ENCODE results near the gene FAM174C. TPM values are rescaled to one million over a fixed set of nuclear protein-coding genes. Genes with fewer than 3 reads are reported as not detected.

FAM174C gene
- total RNA-seq, 1 experiment from 2014 or later: 90.5 TPM

DNA sequence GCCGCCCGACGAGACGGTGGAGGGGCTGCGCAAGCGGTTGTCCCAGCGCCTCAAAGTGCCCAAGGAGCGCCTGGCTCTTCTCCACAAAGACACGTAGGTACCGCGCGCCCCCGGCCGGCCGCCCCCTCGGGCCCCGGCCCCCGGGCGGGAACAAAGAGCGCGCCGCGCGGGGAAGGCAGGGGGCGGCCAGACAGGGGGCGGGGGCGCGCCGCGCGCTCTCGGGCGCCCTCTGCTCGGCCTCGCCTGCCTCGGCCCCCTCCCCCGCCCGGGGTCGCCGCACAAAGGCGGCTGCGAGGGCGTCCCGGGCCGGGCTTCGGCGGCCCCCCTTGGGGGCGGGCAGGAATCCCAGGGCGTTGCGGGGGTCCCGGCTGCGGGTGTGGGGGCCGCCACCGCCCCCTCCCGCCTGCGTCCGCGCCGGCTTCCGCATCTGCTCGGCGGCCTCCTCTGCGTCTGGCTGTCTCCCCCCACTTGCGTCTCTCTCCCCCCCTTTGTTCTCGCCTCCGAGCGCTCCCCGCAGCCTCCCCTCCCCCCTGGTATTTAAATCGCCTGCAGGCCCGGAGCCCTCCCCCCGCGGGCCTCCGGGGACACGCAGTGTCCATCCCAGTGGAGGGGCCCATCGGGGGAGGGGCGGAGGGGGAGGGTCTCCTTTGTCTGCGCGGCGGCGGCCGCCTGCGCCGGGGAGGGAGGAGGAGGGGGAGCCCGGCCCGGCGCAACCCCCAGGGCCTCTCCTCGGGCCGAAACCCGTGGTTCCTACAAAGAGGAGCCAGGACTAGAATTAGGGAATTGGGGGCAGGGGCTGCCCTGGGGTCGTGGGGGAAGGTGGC lies 24.7 kb upstream of the FAM174C start:
- peak; percentile 54 for DNase-seq (ENCODE audit: low spot score)

DNA sequence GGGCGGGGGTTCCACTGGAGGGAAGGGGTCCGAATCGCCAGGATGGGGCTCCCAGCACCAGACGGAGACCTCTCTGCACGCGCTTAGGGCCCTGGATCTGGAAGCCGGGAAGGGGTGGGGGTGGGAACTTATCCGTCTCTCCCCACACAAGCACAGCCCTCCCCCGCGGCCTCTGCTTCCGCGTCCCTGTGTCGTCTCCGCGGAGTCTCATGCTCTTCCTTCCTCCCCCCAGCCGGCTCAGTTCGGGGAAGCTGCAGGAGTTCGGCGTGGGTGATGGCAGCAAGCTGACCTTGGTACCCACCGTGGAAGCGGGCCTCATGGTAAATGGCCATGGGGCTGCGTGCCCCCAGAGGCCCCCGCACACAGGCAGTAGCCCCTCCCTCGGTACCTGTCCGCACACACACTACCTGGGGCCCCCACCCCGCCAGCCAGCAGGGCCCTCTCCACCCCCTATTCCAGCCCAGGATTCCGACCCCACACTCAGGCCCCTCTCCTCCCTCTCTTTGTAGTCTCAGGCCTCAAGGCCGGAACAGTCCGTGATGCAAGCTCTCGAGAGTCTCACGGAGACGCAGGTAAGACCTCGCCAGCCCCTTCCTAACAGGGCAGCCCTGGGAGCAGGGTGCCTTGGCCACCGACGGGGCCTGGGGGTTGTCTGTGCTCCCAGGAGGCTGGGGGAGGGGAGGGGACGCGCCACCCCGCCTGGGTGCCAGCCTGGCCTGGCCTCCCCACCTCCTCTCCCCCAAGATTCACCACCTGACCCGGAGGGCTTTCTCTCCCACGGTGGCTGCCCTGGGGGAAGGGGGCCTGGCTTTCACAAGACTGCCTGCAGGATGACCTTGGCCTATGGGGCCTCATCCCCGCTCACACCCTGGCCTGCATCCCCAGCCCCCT lies 23.8 kb upstream of the FAM174C start:
- DNase-seq (ENCODE audit: low spot score): peak; percentile 64

DNA sequence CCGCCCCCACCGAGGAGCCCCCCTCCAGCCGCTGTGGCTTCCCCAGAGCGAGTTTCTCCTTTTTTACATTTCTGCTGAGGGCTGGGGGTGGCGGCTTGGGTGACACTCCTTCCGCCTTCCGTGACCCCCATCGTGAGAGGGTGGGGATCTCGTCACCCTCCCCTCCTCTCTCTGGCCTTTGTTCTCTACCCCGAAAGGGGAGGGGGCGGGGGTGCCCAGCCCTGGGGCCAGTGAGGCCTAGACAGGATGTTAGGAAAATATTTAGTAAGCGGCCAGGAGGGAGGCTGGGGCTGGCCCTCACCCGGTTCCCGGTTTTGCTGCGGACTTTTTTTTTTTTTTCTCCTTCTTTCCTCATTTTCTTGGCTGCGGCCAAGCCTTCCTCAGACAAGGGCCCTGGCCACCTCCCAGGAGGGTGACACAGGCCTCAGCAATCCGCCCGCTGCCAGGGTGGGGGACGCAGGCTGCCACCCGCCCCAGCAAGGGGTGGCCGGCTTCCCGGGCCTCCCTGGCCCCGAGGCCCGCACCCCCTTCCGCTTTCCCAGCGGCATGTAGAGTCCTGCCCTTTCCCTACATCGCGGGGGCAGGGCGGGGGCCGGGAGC lies 23.0 kb upstream of the FAM174C start:
- DNase-seq (ENCODE audit: low spot score): peak; percentile 87

DNA sequence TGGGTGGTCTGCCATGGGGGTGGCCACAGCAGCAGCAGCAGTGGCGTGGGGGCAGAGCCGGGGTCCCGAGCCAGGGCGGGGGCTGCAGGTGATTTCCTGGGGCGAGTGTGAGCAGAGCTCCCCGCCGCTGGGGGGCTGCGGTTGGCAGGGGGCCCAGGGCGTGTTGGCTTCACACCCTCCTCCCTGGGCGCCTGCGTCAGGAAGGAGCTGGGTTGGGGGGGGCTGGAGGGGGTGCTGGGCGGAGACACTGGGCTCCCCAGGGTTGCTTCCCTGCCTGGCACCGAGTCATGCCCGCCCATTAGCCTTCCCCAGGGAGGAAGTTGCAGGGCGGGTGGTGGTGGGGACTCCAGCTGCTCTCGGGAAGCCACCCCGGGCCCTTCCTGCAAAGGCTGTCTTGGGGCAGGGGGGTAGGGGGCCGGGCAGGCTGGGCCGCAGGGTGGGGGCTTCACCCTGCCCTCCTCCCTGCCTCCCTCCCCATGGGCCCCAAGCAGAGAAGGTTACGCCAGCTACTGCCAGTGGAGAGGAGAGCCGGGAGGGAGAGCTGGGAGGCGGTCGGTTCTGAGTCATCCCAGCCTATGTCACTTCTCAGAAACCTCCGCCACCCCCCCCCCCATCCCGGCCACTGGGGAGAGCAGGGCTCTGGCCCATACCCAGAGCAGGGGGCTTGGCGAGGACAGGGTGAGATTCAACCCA lies 22.4 kb upstream of the FAM174C start:
- DNase-seq (ENCODE audit: low spot score): peak; percentile 96

DNA sequence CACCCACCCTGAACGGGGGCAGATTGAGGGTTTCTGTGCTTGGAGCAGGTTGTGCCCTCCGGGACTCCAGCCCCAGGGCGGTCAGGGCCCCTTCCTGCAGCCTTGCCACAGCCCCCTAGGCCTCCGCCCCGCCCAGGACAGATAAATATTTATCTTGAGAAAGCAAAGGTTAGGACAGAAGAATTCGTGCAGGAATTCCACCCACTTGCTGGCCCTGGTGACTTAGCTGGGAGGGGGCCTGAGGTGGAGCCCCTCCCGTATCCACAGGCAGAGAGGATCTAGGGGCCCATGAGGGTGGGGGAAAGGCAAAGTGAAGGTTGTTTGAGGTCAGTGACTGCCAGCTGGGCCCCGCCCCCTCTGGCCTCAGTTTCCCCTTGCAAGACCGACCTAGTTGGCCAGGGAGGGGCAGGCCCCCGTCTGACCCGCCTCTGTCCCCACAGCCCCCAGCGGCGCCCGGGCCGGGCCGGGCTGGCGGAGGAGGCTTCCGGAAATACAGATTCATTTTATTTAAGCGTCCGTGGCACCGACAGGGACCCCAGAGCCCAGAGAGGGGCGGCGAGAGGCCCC lies 21.7 kb upstream of the FAM174C start:
- no peak for DNase-seq (ENCODE audit: low spot score)

DNA sequence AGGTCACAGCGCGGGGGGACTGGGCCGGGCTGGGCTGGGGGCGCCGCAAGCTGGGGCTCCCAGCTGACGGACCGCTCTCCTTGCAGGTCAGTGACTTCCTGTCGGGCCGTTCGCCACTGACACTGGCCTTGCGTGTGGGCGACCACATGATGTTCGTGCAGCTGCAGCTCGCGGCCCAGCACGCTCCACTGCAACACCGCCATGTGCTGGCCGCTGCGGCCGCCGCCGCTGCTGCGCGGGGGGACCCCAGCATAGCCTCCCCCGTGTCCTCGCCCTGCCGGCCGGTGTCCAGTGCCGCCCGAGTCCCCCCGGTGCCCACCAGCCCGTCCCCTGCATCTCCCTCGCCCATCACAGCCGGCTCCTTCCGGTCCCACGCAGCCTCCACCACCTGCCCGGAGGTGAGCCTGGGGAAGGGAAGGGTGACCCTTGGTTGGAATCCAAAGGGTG lies 21.2 kb upstream of the FAM174C start:
- no peak for DNase-seq (ENCODE audit: low spot score)

DNA sequence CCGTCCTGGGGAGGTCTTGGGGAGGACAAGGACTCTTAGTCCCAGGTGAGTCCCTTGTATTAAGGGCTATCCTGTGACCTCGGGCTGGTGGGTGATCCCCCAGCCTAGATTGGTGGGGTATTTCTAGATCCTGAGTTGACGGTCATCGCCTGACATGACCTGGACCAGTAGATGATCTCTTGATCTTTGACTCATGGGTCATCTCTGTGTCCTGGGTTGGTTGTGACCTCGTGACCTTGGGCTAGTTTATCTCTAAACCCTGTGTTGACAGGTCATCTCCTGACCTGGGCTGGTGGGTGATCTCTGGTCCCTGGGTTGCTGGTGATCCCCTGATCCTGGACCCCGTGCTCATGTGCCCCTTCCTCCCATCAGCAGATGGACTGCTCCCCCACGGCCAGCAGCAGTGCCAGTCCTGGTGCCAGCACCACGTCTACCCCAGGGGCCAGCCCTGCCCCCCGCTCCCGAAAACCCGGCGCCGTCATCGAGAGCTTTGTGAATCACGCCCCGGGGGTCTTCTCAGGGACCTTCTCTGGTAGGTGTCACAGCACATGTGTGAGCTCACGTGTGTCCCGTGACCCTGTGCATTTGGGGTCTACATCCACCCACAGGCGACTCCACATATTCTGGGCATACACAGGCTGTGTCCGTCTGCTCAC lies 20.7 kb upstream of the FAM174C start:
- no peak for DNase-seq (ENCODE audit: low spot score)

DNA sequence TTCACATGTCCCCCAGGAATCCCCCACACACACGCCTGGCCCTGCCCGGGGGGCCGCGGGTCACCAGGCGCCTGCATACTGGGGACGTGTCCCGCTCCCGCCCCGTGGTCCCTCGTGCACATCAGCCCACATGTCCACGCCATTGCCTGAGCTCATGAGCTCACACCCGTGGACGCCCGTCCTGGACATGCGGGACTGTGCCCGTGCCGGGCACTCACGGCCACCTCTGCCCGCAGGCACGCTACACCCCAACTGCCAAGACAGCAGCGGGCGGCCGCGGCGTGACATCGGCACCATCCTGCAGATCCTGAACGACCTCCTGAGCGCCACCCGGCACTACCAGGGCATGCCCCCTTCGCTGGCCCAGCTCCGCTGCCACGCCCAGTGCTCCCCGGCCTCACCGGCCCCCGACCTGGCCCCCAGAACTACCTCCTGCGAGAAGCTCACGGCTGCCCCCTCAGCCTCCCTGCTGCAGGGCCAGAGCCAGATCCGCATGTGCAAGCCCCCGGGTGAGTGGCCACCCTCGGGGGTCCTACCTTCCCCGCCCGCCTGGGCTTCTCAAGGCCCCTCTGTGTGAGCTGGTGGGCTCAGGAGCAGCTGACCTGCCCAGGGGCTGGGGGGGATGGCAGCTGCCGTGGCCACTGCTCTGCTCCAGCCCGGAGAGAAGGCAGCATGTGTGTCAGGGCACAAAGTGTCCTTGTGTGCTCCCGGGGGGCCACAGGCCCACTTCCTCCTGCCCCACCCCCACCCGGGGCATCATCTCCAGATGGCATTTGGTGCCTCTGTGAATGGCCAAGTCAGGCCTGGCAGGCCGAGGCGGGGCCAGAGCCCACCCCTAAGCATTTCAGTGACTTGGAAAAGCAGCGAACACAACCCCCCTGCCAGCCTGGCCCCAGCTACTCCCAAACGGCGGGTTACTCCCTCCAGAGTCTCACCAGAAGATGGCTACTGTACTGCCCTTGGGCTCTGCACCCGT lies 19.9 kb upstream of the FAM174C start:
- no peak for DNase-seq (ENCODE audit: low spot score)

DNA sequence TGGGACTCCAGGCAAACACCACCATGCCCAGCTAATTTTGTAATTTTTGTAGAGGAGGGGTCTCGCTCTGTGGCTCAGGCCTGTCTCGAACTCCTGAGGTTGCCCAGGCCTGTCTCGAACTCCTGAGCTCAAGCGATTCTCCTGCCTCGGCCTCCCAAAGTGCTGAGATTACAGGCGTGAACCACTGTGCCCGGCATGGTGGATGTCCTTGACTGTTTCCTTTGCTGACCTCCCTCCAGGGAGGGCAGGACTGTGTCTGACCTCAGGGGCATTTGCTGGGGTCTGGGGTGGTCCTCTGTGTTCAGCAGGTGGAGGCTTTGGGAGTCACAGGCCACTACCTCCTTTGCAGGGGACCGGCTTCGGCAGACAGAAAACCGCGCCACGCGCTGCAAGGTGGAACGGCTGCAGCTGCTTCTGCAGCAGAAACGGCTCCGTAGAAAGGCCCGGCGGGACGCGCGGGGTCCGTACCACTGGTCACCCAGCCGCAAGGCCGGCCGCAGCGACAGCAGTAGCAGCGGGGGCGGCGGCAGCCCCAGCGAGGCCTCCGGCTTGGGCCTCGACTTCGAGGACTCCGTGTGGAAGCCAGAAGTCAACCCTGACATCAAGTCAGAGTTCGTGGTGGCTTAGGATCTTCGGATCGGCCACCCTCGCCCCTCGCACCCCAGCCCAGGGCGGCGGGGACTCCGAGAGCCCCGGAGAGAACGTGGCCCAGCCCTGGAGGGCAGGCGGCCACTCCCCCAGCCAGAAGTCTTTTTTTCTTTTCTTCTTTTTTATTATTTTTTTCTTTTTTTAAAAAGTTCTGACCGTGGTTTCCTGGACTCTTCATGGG lies 18.5 kb upstream of the FAM174C start:
- DNase-seq (ENCODE audit: low spot score): no peak

DNA sequence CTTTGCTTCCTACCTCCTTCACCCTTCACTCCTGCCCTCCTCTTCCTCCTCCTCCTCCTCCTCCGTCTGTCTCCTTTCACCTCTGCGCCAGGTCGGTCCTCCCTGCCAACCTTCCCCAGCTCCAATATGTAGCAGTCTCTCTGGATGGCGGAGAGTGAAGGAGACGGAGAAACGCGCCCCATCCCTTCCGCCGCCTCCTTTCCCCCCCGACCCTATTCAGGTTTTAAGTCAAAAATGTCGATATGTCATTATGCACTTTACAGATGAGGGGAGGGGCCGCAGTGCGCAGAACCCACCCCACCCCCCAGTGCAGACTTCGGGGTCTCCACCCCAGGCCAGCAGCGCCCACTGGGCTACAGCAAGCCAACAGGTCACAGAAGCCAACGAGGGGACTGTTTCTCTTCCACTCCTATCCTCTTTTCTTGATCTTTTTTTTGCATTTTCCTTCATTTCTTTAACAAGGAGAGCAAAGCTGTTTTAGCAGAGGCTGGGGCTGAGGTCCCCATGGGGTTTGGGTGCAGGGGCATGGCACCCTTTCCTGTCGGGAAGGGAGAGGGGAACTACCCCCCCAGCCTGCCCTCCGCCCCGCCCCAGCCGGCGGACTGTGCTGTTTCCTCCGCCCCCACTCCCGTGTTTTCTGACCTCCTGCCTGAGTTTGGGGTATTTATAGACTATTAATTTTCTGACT lies 17.7 kb upstream of the FAM174C start:
- DNase-seq (ENCODE audit: low spot score): no peak

DNA sequence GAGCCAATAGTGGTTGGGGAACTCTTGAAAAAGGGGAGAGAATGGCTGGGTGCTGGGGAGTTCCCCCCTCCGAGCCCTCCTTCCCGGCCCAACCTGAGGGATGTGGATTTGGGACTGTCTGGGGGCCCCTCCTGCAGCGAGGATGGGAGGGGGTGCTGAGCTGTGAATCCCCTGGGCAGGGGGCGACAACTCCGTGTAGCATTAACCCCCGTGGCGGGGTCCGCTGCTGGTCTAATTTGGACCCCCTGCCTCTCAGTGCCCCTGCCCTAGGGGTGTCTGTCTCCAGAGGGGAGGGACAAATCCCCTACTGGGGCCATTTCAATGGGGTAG lies 17.2 kb upstream of the FAM174C start:
- no peak for DNase-seq (ENCODE audit: low spot score)

DNA sequence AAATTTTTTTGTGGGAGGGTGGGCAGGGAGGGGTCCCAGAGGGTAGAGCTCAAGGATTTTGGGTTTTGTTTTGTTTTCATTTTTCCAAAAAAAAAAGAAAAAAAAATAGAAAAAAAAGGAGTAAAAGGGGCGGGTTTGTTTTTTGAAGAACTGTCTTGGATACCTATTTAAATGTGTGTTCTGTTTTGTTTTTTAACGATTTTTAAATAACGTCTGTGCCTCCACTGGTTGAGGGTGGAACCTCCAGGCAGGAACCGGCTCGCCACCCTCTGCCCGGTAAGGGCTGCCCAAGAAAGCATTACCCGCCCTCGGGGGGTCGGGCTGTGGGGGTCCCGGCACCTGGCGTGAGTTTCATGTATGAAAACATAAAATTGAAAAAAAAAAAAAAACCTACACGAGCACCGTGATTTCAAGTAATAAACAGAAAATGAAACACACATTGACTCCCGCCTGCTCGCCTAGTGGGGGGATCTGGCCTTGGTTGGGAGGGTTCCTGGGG lies 16.6 kb upstream of the FAM174C start:
- DNase-seq (ENCODE audit: low spot score): no peak

DNA sequence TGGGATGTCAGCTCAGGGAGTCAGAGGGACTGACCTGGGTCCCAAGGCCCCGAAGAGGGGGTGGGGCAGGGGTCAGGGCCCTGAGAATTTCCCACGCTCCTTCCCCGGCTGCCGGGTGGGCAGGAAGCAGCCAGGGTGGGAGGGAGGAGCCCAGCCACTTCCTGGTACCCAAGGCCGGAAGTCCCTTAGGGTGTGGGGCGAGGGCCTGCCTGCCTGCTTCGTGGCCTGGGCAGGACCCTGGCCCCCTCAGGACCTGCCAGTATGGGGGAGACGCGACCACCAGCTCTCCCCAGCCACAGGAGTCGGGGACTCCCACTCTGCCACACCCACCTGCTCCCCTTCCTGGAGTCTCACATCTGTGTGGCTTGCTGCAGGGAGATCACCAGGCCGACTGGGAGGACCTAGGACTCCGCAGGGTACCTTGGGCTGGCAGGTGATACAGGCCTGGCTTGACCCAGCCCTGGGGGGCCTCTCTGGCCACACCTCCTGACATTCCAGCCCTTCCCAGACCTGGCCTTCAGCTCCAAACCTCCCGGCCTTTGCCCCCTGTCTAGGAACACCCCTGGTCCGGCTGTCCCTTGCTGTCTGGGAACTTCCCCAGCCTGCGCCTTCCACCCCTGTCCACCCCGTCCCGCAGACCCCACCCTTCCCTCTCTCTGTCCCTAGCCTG lies 16.0 kb upstream of the FAM174C start:
- DNase-seq (ENCODE audit: low spot score): peak; percentile 84

DNA sequence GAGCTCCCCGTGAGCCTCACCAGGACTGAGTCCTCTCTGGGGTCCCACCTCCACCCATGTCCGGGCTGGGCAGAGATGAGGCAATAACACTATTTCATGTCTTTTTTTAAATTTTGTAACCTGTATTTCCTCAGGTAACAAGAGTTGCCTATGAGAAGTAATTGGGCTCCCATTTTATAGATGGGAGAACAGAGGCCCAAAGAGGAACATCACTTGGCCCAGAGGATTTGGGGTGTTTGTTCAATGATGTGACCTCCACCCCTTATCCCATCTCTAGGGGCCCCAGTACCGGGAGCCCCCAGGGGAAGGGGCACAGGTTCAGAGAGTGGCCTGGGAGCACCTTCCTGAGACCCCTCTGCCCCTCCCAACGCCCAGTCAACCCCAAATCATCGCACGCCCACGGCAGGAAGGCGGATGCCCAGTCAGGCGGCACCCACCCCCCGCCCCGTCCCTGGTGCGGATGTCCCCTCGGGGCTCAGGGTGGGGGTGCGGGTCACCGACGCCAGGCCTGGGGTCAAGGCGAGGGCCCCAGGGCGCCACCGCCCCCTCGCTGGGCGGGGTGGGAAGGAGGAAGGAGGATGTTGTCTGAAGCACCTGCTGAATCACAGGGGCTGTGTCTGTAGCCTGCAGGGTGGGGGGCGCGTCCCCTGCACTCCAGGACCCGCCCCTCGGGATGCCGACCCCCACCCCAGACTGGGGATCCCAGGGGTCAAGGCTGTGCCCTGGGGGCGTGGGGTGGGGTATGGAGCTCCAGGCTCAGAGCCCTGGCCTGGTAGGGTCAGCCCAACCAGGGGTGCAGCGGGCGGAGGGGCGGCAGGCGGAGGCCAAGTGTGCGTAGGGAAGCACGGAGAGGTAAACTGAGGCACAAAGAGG lies 15.2 kb upstream of the FAM174C start:
- peak; percentile 53 for DNase-seq (ENCODE audit: low spot score)

DNA sequence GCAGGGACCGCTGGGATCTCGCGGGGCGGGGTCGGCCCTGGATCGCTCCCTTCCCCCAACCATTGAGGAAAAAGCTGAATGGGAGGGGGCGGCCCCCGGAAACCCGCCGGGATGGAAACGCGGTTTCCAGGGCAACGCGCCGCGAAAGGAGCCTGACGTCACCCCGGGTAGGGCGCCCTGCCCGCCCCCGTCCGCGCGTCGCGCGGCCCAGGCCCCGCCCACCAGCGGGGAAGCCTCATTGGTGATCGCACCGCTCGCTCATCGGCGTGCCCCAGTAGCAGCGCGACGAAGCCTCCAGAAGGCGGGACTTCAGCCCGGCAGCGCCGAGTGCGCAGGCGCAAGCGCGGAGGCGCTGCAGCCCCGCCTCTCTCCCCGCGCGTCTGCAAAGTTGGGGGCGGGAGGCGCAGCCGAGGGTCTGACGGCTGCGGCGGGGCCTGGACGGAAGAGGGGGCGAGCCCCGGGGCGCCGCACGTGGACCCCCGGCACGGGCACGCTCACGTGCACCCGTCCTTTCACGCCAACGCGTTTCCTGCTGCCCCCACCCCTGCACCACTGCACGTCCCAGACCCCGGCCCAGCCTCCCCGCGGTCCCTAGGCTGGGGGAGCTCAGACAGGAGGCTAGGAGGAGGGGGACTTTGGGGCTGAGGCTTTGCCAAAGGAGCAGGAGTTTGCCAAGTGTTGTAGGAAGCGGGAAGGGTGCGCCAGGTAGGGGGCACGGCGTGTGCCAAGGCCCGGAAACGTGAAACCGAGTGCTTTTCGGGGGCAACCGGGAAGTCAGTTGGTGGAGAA lies 14.4 kb upstream of the FAM174C start:
- DNase-seq (ENCODE audit: low spot score): peak; percentile 91

DNA sequence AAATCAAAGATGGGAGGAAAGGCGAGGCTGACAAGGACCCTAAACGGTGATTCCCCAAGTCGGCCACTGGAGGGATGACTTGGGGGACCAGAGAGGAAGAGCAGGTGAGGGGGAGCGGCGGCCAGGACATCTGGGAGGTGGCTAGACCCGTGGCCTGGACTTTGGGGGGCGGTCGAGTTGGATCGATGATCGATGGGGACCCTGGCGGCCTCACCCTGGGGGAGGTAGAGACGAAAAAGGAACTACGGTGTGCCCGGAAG lies 13.9 kb upstream of the FAM174C start:
- no peak for DNase-seq (ENCODE audit: low spot score)
